CD14-positive monocyte (primary cell): Measurements from ENCODE around the gene APLN. TPM values are rescaled to one million over a fixed set of nuclear protein-coding genes. Genes with fewer than 3 reads are reported as not detected.
A peak's percentile ranks its signal among the peaks of the same experiment; 100 is the strongest.

ENCODE experiments used
- DNase-seq, 3 donors: peaks; one replicate each; pipeline ENCODE4 v3.0.0-alpha.2; 2011 to 2022
- H2AFZ ChIP-seq: 2 replicates; pipeline ENCODE4 v1.6.0; 2012; ENCODE audit warnings: mild to moderate bottlenecking, low read depth, low read length, inconsistent platforms; ENCODE audit not compliant: insufficient read depth, poor library complexity, severe bottlenecking
- H3K27ac ChIP-seq, 2 donors: 1 replicate in 1 of 2; 2 replicates in 1 of 2; pipeline ENCODE4 v1.5.1; 2012 to 2013; ENCODE audit warnings: low read length in 2 of 2, control low read depth in 1 of 2, inconsistent platforms in 1 of 2, low read depth in 1 of 2, mild to moderate bottlenecking in 1 of 2
- H3K27me3 ChIP-seq, 2 donors: one replicate each; pipeline versions ENCODE4 v1.6.0 to v1.6.1; 2011 to 2013; ENCODE audit warnings: low read length in 2 of 2; ENCODE audit not compliant: control insufficient read depth in 2 of 2, insufficient read depth in 2 of 2
- H3K36me3 ChIP-seq, 2 donors: replicated peaks in 1 of 2; 1 replicate in 1 of 2; 2 replicates in 1 of 2; pipeline versions ENCODE4 v1.5.1 to v1.6.1; 2012 to 2013; ENCODE audit warnings: low read length in 2 of 2, control low read depth in 1 of 2, inconsistent platforms in 1 of 2, mild to moderate bottlenecking in 1 of 2; ENCODE audit not compliant: insufficient read depth in 2 of 2, control insufficient read depth in 1 of 2
- H3K4me1 ChIP-seq, 2 donors: 1 replicate in 1 of 2; 2 replicates in 1 of 2; pipeline versions ENCODE4 v1.5.1 to v1.6.1; 2012 to 2013; ENCODE audit warnings: low read length in 2 of 2, control low read depth in 1 of 2, inconsistent platforms in 1 of 2, mild to moderate bottlenecking in 1 of 2, moderate library complexity in 1 of 2; ENCODE audit not compliant: insufficient read depth in 2 of 2, control insufficient read depth in 1 of 2
- H3K4me2 ChIP-seq: replicated peaks from 2 replicates; pipeline ENCODE3; 2012; ENCODE audit warnings: low read length, moderate library complexity, mild to moderate bottlenecking; ENCODE audit not compliant: poor library complexity, severe bottlenecking; ENCODE audit errors: extremely low read depth
- H3K4me3 ChIP-seq, 3 experiments: fragments of 200-600 bp in 1 of 3; sonication (generic) in 1 of 3; replicated peaks in 1 of 3; 1 replicate in 2 of 3; 2 replicates in 1 of 3; pipeline ENCODE4 v1.5.1; 2011 to 2013; ENCODE audit warnings: low read length in 3 of 3, mild to moderate bottlenecking in 3 of 3, control low read depth in 2 of 3, low read depth in 2 of 3, inconsistent platforms in 1 of 3, moderate library complexity in 1 of 3
- H3K79me2 ChIP-seq: 2 replicates; pipeline ENCODE4 v1.6.0; 2012; ENCODE audit warnings: mild to moderate bottlenecking, control low read depth, inconsistent platforms, low read length, moderate library complexity; ENCODE audit not compliant: insufficient read depth
- H3K9ac ChIP-seq: 2 replicates; pipeline ENCODE4 v1.6.0; 2017; ENCODE audit warnings: low read length, mild to moderate bottlenecking; ENCODE audit not compliant: insufficient read depth, poor library complexity, severe bottlenecking
- H3K9me3 ChIP-seq, 2 donors: replicated peaks in 1 of 2; 1 replicate in 1 of 2; 2 replicates in 1 of 2; pipeline versions ENCODE4 v1.5.1 to v1.6.1; 2012 to 2013; ENCODE audit warnings: low read length in 2 of 2, control low read depth in 1 of 2; ENCODE audit not compliant: control insufficient read depth in 1 of 2, insufficient read depth in 1 of 2
- H4K20me1 ChIP-seq: 2 replicates; pipeline ENCODE4 v1.6.0; 2012; ENCODE audit warnings: mild to moderate bottlenecking, low read length, control low read depth, moderate library complexity; ENCODE audit not compliant: insufficient read depth
- H3K27ac Mint-ChIP-seq, 7 donors: one replicate each; pipeline ENCODE4 v1.8.0; 2020; ENCODE audit warnings: mild to moderate bottlenecking in 7 of 7, mixed read lengths in 7 of 7, moderate library complexity in 6 of 7, inconsistent platforms in 2 of 7
- H3K27me3 Mint-ChIP-seq, 3 donors: one replicate each; pipeline ENCODE4 v1.8.0; 2021 to 2022; ENCODE audit warnings: low read depth in 3 of 3, mild to moderate bottlenecking in 3 of 3, mixed read lengths in 3 of 3, moderate library complexity in 3 of 3, inconsistent platforms in 1 of 3
- H3K36me3 Mint-ChIP-seq, 2 donors: one replicate each; pipeline ENCODE4 v1.8.0; 2020; ENCODE audit warnings: mixed read lengths in 2 of 2, inconsistent platforms in 1 of 2, mild to moderate bottlenecking in 1 of 2
- H3K4me1 Mint-ChIP-seq: one replicate; pipeline ENCODE4 v1.8.0; 2020; ENCODE audit warnings: mild to moderate bottlenecking, mixed read lengths
- H3K4me3 Mint-ChIP-seq, 2 donors: one replicate each; pipeline ENCODE4 v1.8.0; 2020; ENCODE audit warnings: mild to moderate bottlenecking in 2 of 2, mixed read lengths in 2 of 2, moderate library complexity in 1 of 2
- H3K9me3 Mint-ChIP-seq, 7 donors: one replicate each; pipeline ENCODE4 v1.8.0; 2020 to 2022; ENCODE audit warnings: mixed read lengths in 7 of 7, mild to moderate bottlenecking in 6 of 7, moderate library complexity in 6 of 7, inconsistent platforms in 2 of 7
- WGBS: methylation state at CpG from one replicate; pipeline ENCODE4 v1.1.5; 2013; ENCODE audit warnings: missing lambda C conversion rate; ENCODE audit not compliant: insufficient coverage; 5-methylcytosine and 5-hydroxymethylcytosine counted together
- intact Hi-C, 2 donors: fragments of 100-400 bp; cut with micrococcal nuclease; formaldehyde crosslinking; loops; one replicate each; pipeline versions ENCODE4 v1.15.0 to v1.15.1; 2023
- polyA plus RNA-seq, 3 donors: library from polyadenylated mRNA; depleted of rRNA in 1 of 3; unstranded in 2 of 3; stranded (reverse) in 1 of 3; fragments of 300-500 nt in 2 of 3; fragments of >200 nt in 1 of 3; fragmentation: Illumina TruSeq in 2 of 3; gene quantifications; 1 replicate in 2 of 3; 2 replicates in 1 of 3; pipeline ENCODE4 v1.2.3, GENCODE V29; 2012 to 2021
- TF ChIP-seq, protein P1 (sequence below): fragments of 200-600 bp; IDR thresholded peaks from one replicate; pipeline ENCODE4 v1.8.0; 2022; ENCODE audit warnings: antibody characterized with exemption, mild to moderate bottlenecking

Gene APLN
- polyA plus RNA-seq, 3 donors = 0.03 TPM; not detected in 2

DNA sequence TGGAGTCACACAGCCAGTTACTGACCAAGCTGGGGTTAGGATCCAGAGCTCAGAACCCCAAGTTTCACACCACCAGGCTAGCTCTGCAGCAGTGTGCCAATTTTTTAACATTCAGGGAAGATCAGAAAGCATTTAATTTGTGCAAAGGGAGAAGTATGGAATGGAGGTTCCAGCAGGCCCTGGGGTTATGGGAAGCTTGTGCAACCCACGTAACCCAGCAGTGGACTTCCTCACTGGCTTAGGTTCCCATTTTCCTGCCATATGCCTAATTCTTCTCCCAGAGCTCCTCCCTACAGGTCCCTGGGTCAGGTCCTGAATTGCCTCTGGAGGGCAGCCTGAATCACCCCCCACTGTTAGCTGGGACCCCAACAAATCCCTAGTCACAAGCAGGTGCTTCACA lies 14.0 kb downstream of the APLN start:
- peak in 1 of 3 donors; percentile 28 for DNase-seq
- TF ChIP-seq, protein P1, sequence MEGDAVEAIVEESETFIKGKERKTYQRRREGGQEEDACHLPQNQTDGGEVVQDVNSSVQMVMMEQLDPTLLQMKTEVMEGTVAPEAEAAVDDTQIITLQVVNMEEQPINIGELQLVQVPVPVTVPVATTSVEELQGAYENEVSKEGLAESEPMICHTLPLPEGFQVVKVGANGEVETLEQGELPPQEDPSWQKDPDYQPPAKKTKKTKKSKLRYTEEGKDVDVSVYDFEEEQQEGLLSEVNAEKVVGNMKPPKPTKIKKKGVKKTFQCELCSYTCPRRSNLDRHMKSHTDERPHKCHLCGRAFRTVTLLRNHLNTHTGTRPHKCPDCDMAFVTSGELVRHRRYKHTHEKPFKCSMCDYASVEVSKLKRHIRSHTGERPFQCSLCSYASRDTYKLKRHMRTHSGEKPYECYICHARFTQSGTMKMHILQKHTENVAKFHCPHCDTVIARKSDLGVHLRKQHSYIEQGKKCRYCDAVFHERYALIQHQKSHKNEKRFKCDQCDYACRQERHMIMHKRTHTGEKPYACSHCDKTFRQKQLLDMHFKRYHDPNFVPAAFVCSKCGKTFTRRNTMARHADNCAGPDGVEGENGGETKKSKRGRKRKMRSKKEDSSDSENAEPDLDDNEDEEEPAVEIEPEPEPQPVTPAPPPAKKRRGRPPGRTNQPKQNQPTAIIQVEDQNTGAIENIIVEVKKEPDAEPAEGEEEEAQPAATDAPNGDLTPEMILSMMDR = no peak
- no peaks in the 10 kb centered on the region for H3K36me3 ChIP-seq
- no peaks in the 10 kb centered on the region for H3K79me2 ChIP-seq
- H3K27me3 Mint-ChIP-seq = peaks cover 0 to 6% (median 2%) of the 10 kb centered on the region in 3 donors
- peaks cover 16% of the 10 kb centered on the region for H3K4me1 Mint-ChIP-seq
- no peak overlapping the region for H3K4me2 ChIP-seq
- no peaks in the 10 kb centered on the region for H3K27me3 ChIP-seq
- no peaks in the 10 kb centered on the region for H4K20me1 ChIP-seq
- H2AFZ ChIP-seq = no peak overlapping the region
- no peak overlapping the region for H3K4me3 ChIP-seq
- intact Hi-C loops = no loop called here
- H3K9ac ChIP-seq = no peak overlapping the region
- H3K4me1 ChIP-seq = peaks cover 9 to 21% of the 10 kb centered on the region in 2 donors
- no CpG with 5 or more reads among the region's 1 CpG for WGBS
- H3K36me3 Mint-ChIP-seq = no peaks in the 10 kb centered on the region
- no peak overlapping the region for H3K4me3 Mint-ChIP-seq
- no peak overlapping the region for H3K27ac Mint-ChIP-seq
- H3K27ac ChIP-seq = no peak overlapping the region
- H3K9me3 ChIP-seq = peaks cover 0 to 11% of the 10 kb centered on the region in 2 donors
- peaks cover 0 to 12% (median 7%) of the 10 kb centered on the region in 7 donors for H3K9me3 Mint-ChIP-seq

DNA sequence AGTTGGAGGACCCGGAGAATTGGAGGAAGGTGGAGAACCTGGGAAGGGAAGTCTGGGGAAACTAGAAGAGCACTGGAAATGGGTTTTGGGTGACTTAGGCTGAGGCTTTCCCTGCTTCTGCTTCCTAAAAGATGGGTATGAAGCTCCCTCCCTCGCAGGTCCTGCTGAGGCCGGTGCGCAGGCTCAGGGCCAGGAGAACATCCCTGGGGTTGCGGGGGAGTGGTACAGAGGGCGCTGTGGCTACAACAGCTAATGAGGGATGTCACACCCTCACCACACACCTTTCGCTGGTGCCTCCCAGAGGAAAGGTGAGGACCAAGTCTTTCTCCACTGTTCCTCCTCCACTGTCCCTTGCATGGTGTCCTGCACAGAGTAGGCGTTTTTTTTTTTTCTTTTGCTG lies 15.8 kb downstream of the APLN start:
- H3K9ac ChIP-seq = no peak overlapping the region
- Mint-ChIP-seq H3K4me3 (no peak overlapping the region), H3K36me3 (no peaks in the 10 kb centered on the region), H3K9me3 (peaks cover 0 to 12% (median 7%) of the 10 kb centered on the region in 7 donors), H3K27me3 (peaks cover 0 to 6% (median 2%) of the 10 kb centered on the region in 3 donors), H3K27ac (no peak overlapping the region), H3K4me1 (peaks cover 16% of the 10 kb centered on the region)
- H3K36me3 ChIP-seq = no peaks in the 10 kb centered on the region
- no peak overlapping the region for H3K4me3 ChIP-seq
- H3K4me2 ChIP-seq = no peak overlapping the region
- no peaks in the 10 kb centered on the region for H4K20me1 ChIP-seq
- DNase-seq = no peak
- H3K9me3 ChIP-seq = peaks cover 0 to 11% of the 10 kb centered on the region in 2 donors
- intact Hi-C loops = loop anchor here in 1 of 2 donors (10.0 kb wide), 1 partner anchor 186 kb away; no protein-coding TSS in a partner anchor
- peaks cover 9 to 21% of the 10 kb centered on the region in 2 donors for H3K4me1 ChIP-seq
- no peak overlapping the region for H3K27ac ChIP-seq
- H3K79me2 ChIP-seq = no peaks in the 10 kb centered on the region
- no peaks in the 10 kb centered on the region for H3K27me3 ChIP-seq
- no peak overlapping the region for H2AFZ ChIP-seq
- WGBS = no CpG with 5 or more reads among the region's 8 CpGs
- TF ChIP-seq, protein P1 = no peak
